ENCODE data around the gene ERBB4. TPM values are rescaled to one million over a fixed set of nuclear protein-coding genes. Genes with fewer than 3 reads are reported as not detected.

Gene ERBB4
- total and polyA plus RNA-seq, 10 of the 15 experiments (the other 5 are each of a cell fraction or from before 2014, with no cell fraction given) = under 0.01 to 0.23 (median 0.01) TPM; not detected in 4

DNA sequence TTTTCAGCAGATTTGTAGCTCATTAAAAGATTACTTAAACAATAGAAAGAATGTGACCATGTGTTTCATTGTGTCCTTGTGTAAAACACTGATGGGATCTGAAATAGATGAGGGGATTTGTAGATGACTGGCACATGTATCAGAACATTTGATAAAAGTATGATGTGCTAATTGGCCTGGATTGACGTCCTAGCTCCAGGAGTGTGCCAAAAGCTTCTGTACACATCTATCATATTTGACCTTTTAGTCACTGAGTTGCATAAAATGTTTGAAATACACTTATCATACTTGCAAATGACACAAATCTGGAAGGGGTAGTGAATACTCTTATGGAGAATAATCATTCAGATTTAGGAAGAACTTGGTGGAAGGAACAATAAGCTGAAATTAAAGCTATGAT is 778.5 kb downstream of the ERBB4 start:
- Histone ChIP-seq H3K4me2 (ENCODE audit: control insufficient read depth, insufficient read depth) (no peak overlapping the region), H3K9me3 (replicated peaks; ENCODE audit: control insufficient read depth, insufficient read depth, low read length) (no peaks in the 10 kb centered on the region), H3K79me2 (ENCODE audit: control insufficient read depth, insufficient read depth, low read length) (no peaks in the 10 kb centered on the region), H3K27ac (ENCODE audit: control insufficient read depth, insufficient read depth) (no peak overlapping the region), H4K20me1 (ENCODE audit: control insufficient read depth, insufficient read depth) (no peaks in the 10 kb centered on the region), H3K9ac (ENCODE audit: control insufficient read depth, insufficient read depth, low read length) (no peak overlapping the region), H2AFZ (ENCODE audit: control insufficient read depth, low read depth, low read length) (no peak overlapping the region), H3K27me3 (replicated peaks in 1 of 2; ENCODE audit: control insufficient read depth in 2 of 2, insufficient read depth in 2 of 2, low read length in 1 of 2) (no peaks in the 10 kb centered on the region), H3K36me3 (ENCODE audit: control insufficient read depth in 2 of 2, insufficient read depth in 2 of 2, low read length in 1 of 2) (no peaks in the 10 kb centered on the region), H3K4me3 (no peak overlapping the region), H3K4me1 (ENCODE audit: control insufficient read depth, insufficient read depth, low read length) (no peaks in the 10 kb centered on the region)
- TF ChIP-seq MYB (IDR thresholded peaks at IDR 0.05; ENCODE audit: borderline replicate concordance, low read depth, low read length) = no peak
- no peak for TF ChIP-seq EP300 (IDR thresholded peaks at IDR 0.05; ENCODE audit: borderline replicate concordance in 1 of 2, control insufficient read depth in 1 of 2, low read depth in 2 of 2, low read length in 2 of 2)
- TF ChIP-seq NBN (IDR thresholded peaks at IDR 0.05) = no peak
- TF ChIP-seq KDM1A (IDR thresholded peaks at IDR 0.05; ENCODE audit: borderline replicate concordance) = no peak
- DNase-seq (ENCODE audit: low read depth, low spot score) (no peak), FAIRE-seq (no peak), ATAC-seq (no peak)
- ChIA-PET CTCF (interaction anchor here (2.7 kb wide), 1 partner anchor 16 kb away, joined by 17 read pairs; no protein-coding TSS in a partner anchor), RAD21 (ENCODE audit: unreplicated experiment) (no interaction called here), SMC1A (ENCODE audit: uncharacterized antibody, unreplicated experiment) (no interaction called here), POLR2A (no interaction called here)
- in situ Hi-C loops (cut with MboI) = no loop called here
- 0% methylated on average over 1 of the region's 1 CpG for WGBS (ENCODE audit: insufficient coverage, insufficient replicate concordance, low lambda C conversion rate, missing lambda C conversion rate)
- intact Hi-C loops (cut with micrococcal nuclease; ENCODE audit: unreplicated experiment) = no loop called here
- no TSS peak for BruUV-seq (replicated peaks)

DNA sequence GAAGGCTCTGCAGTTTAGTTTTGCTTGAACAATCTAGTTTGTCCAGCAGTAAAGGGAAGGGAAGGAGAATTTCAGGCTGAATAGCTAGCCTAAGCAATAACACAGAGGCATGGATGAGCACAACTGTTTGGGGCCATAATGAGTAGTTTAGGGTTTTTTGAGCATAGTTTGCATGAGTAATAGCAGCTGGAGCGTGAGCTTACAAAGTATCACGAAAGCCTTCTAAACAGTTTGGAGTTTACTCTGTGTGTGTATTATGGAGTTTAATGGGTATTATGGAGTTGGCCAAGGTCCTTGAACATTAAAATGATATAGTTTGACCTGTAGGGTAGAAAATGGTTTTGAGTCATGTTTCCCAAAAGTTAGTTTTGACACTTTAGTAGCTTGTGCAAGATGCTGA is 782.3 kb downstream of the ERBB4 start:
- FAIRE-seq (no peak), ATAC-seq (no peak), DNase-seq (ENCODE audit: low read depth, low spot score) (no peak)
- Histone ChIP-seq H3K27ac (ENCODE audit: control insufficient read depth, insufficient read depth) (no peak overlapping the region), H3K36me3 (ENCODE audit: control insufficient read depth in 2 of 2, insufficient read depth in 2 of 2, low read length in 1 of 2) (no peaks in the 10 kb centered on the region), H3K79me2 (ENCODE audit: control insufficient read depth, insufficient read depth, low read length) (no peaks in the 10 kb centered on the region), H3K4me3 (no peak overlapping the region), H3K4me2 (ENCODE audit: control insufficient read depth, insufficient read depth) (no peak overlapping the region), H3K9me3 (replicated peaks; ENCODE audit: control insufficient read depth, insufficient read depth, low read length) (no peaks in the 10 kb centered on the region), H3K27me3 (replicated peaks in 1 of 2; ENCODE audit: control insufficient read depth in 2 of 2, insufficient read depth in 2 of 2, low read length in 1 of 2) (no peaks in the 10 kb centered on the region), H2AFZ (ENCODE audit: control insufficient read depth, low read depth, low read length) (no peak overlapping the region), H4K20me1 (ENCODE audit: control insufficient read depth, insufficient read depth) (no peaks in the 10 kb centered on the region), H3K4me1 (ENCODE audit: control insufficient read depth, insufficient read depth, low read length) (no peaks in the 10 kb centered on the region), H3K9ac (ENCODE audit: control insufficient read depth, insufficient read depth, low read length) (no peak overlapping the region)
- ChIA-PET CTCF (interaction anchor here (3.4 kb wide), 1 partner anchor 11 kb away, joined by 20 read pairs; no protein-coding TSS in a partner anchor), SMC1A (ENCODE audit: uncharacterized antibody, unreplicated experiment) (interaction anchor here (0.8 to 1.3 kb wide), 3 partner anchors 10 to 20 kb away, joined by 3 to 4 read pairs (median 4); no protein-coding TSS in a partner anchor), RAD21 (ENCODE audit: unreplicated experiment) (no interaction called here), POLR2A (no interaction called here)
- intact Hi-C loops (cut with micrococcal nuclease; ENCODE audit: unreplicated experiment) (no loop called here), in situ Hi-C loops (cut with MboI) (no loop called here)
- no TSS peak for BruUV-seq (replicated peaks)
- 39% methylated on average over 2 of the region's 2 CpGs for WGBS (ENCODE audit: insufficient coverage, insufficient replicate concordance, low lambda C conversion rate, missing lambda C conversion rate)
- TF ChIP-seq SIX5 (IDR thresholded peaks at IDR 0.05; ENCODE audit: low read depth, low read length, severe bottlenecking) (no peak), POLR2AphosphoS2 (IDR thresholded peaks at IDR 0.05; ENCODE audit: low read depth, low read length) (no peak), IRF4 (IDR thresholded peaks at IDR 0.05; ENCODE audit: low read depth, low read length) (no peak), ZZZ3 (IDR thresholded peaks at IDR 0.05; ENCODE audit: control insufficient read depth, insufficient read length, low read depth) (no peak), CREB1 (IDR thresholded peaks at IDR 0.05; ENCODE audit: low read depth) (no peak), TCF7 (IDR thresholded peaks at IDR 0.05; ENCODE audit: borderline replicate concordance) (no peak), RAD51 (IDR thresholded peaks at IDR 0.05) (no peak), GATAD2B (conservative IDR thresholded peaks at IDR 0.05; ENCODE audit: low read depth) (no peak), CHD1 (IDR thresholded peaks at IDR 0.05; ENCODE audit: low read depth, low read length) (no peak), POLR2A (IDR thresholded peaks at IDR 0.05; ENCODE audit: low read depth, low read length) (no peak)
